Karpas-422 (cell line): ENCODE measurements around the gene EPGN. TPM values are rescaled to one million over a fixed set of nuclear protein-coding genes. Genes with fewer than 3 reads are reported as not detected.

ENCODE experiments used
- total RNA-seq: library from RNA; depleted of rRNA; stranded (reverse); fragments of >200 nt; shearing (Covaris generic); gene quantifications from 2 replicates; pipeline ENCODE4 v1.2.3, GENCODE V29; 2014; ENCODE audit warnings: low replicate concordance; rRNA removed

EPGN gene
- total RNA-seq, 1 experiment from 2014 or later, result not detected

Other genes with a start within 250 kb of the EPGN start
- gene CXCL2, start 209.3 kb upstream of the EPGN start, total RNA-seq, result not detected in 2 replicates
- gene MTHFD2L, start 150.4 kb upstream of the EPGN start, total RNA-seq, result 10.5 and 23.6 TPM in 2 replicates
- not detected in 2 replicates for gene EREG, start 56.7 kb downstream of the EPGN start, total RNA-seq
- gene AREG, start 136.7 kb downstream of the EPGN start, total RNA-seq, result not detected in 2 replicates